HG02840 (cell line): ENCODE results near the gene MMP7.
A peak's percentile ranks its signal among the peaks of the same experiment; 100 is the strongest.

ENCODE experiments used
- ATAC-seq: cut with Tn5 transposase; IDR thresholded peaks from one replicate; pipeline ENCODE4 v1.9.1; 2021; ENCODE audit warnings: mild to moderate bottlenecking, moderate library complexity, moderate number of reproducible peaks; ENCODE audit not compliant: unreplicated experiment, low FRiP score

MMP7 gene

GRCh38 chr11:102497061-102497460 is 33.5 kb downstream of the MMP7 start:
- ATAC-seq = no peak

- peak; percentile 75 for ATAC-seq
Measured at GRCh38 chr11:102495161-102496042, 35.1 kb downstream of the MMP7 start.

GRCh38 chr11:102494216-102494615 is 36.3 kb downstream of the MMP7 start:
- no peak for ATAC-seq

GRCh38 chr11:102493524-102493923 is 37.0 kb downstream of the MMP7 start:
- no peak for ATAC-seq

- no peak for ATAC-seq
Measured at GRCh38 chr11:102491969-102492368, 38.6 kb downstream of the MMP7 start.

GRCh38 chr11:102489186-102490145 is 41.1 kb downstream of the MMP7 start:
- ATAC-seq = no peak

- ATAC-seq = peak; percentile 73
Measured at GRCh38 chr11:102488208-102488607, 42.3 kb downstream of the MMP7 start.

GRCh38 chr11:102487214-102487613 is 43.3 kb downstream of the MMP7 start:
- ATAC-seq = no peak

GRCh38 chr11:102486584-102486983 is 44.0 kb downstream of the MMP7 start:
- ATAC-seq = no peak

GRCh38 chr11:102485095-102485722 is 45.3 kb downstream of the MMP7 start:
- no peak for ATAC-seq

- no peak for ATAC-seq
Measured at GRCh38 chr11:102482433-102482832, 48.1 kb downstream of the MMP7 start.

- no peak for ATAC-seq
Measured at GRCh38 chr11:102479733-102480132, 50.8 kb downstream of the MMP7 start.

- ATAC-seq = no peak
Measured at GRCh38 chr11:102478673-102479299, 51.8 kb downstream of the MMP7 start.

GRCh38 chr11:102476812-102477211 is 53.7 kb downstream of the MMP7 start:
- ATAC-seq = no peak

GRCh38 chr11:102476069-102476468 is 54.5 kb downstream of the MMP7 start:
- no peak for ATAC-seq

GRCh38 chr11:102473543-102473942 is 57.0 kb downstream of the MMP7 start:
- no peak for ATAC-seq

GRCh38 chr11:102472127-102472526 is 58.4 kb downstream of the MMP7 start:
- no peak for ATAC-seq

GRCh38 chr11:102471474-102471873 is 59.1 kb downstream of the MMP7 start:
- no peak for ATAC-seq
